Inferior parietal cortex (tissue), 1 donor: ENCODE measurements around the gene CLMP.

Source experiments
- DNase-seq: peaks from one replicate; pipeline ENCODE4 v3.0.0-alpha.2; 2016; ENCODE audit errors: extremely low spot score

The CLMP gene

GRCh38 chr11:123188508-123189165 is 6.4 kb downstream of the CLMP start:
- peak; percentile 57 for DNase-seq

DNA sequence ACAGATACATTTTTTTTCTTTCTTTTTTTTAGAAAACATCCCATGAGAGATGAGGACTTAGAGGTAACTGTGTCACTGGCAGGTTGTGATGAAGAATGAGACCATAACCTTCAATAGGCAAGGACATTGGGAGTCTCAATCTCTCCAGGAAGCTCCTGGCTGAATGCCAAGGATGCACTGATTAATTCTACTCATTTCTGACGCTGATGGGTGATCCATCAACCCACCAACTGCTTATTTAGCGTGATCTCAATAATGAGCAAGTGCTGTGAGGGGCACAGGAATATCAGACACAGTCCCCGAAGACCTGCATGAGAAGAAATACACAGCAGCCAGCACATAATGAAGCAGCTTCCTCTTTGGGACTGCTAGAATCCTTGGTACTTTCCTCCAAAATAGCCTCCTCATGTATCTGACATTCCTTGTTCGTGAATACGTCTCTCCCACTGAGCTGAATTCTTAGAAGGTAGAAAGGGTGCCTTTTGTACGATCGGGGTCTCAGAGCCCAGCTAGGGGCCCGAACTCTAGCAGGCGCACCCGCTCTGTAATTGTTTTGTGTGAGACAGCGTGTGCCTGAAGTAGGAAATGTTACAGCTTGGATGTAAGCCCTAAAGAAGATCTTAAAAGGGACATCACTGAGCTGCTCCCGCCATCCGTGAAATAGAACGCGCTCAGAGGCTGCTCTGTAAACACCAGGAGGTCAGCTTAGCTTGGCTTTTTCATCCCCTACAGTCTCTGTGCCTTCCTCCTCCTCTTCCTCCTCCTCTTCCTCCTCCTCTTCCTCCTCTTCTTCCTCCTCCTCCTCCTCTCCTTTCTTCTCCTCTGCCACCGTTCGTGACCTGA is 7.2 kb downstream of the CLMP start:
- no peak for DNase-seq

- DNase-seq: no peak
Observed at GRCh38 chr11:123187248-123187647, 7.8 kb downstream of the CLMP start.

GRCh38 chr11:123186286-123186685 is 8.8 kb downstream of the CLMP start:
- DNase-seq: no peak

DNA sequence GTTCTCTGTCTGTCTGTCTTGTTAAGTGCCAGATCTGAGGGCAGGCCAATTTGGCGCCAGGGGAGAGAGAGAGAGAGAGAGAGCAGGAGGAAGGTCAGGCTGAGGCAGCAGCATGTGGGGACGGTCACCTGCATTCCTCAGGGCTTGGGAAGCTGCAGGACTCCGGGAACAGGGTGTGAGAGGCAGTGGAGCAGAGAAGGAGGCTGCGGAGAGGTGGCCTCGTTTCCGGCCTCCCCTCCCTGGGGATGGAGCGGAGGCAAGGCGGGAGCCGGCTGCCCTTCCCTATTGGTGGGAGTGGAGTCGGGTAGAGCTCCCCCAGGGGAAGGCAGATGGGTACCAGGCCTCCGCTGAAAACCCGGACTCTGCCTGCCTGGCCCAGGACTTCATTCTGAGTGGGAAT is 9.7 kb downstream of the CLMP start:
- no peak for DNase-seq

DNA sequence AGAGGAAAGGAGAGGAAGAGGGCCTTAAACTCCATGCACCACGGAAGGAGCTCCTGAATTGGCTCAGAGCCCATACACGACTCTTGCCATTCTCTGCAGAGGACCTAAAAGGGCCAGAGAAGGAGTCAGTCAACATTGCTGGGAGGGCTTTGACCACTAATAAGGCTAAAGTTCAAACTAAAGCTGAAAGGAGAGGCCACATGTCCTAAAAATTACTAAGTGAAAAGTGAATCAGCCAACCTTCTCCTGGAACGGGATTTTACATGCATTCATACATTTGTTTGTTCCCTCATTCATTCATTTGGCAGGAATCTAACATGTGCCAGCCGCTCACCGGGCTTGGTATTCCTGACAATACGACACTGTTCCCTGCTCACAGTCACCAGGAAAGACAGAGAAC is 10.5 kb downstream of the CLMP start:
- no peak for DNase-seq

DNA sequence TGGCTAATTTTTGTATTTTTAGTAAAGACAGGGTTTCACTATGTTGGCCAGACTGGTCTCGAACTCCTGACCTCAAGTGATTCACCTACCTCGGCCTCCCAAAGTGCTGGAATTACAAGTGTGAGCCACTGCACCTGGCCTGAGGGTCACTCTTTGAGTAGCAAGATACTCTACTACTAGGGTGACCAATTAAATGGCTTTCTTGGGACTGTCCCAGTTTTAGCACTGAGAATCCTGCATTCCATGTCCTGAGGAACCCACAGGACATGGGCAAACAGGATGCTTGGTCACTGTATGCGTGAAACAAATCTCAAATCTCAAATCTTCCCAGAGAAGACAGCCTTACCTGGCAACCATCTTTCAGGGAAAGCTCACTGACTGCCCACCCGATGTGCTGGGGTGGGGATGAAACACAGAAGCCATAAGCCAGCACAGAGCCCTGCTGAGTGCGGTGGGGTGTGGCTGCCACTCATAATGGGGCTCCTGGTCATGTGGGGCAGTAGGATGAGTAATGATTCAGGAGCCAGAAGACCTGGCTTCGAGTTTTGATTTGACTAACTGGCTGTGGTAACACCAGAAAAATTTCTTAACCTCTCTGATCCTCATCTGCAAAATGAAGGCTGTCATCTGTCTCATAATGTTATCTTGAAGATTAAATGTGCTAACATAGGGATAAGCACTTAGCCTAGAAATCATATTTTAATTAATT is 11.5 kb downstream of the CLMP start:
- DNase-seq: no peak

- DNase-seq: no peak
Observed at GRCh38 chr11:123181767-123182500, 13.1 kb downstream of the CLMP start.

GRCh38 chr11:123181075-123181474 is 14.0 kb downstream of the CLMP start:
- no peak for DNase-seq

DNA sequence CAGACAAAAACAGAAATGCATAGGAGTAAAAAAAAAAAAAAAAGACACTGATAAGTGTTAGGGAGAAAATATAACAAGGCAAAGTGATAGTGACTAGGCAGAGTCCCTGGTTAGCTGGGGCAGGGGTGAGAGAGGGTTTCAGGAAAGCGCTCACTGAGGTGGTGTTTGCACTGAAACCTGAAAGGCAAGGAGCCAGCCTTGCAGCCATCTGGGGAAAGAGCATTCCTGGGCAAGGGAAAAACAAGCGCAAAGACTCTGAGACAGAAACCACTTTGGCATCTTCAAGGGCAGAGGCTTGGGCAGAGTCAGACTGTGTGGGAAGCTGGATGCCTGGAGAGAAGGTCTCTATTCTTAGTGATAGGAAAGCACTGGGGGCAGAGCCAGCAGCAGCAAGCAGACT is 14.5 kb downstream of the CLMP start:
- DNase-seq: no peak

DNA sequence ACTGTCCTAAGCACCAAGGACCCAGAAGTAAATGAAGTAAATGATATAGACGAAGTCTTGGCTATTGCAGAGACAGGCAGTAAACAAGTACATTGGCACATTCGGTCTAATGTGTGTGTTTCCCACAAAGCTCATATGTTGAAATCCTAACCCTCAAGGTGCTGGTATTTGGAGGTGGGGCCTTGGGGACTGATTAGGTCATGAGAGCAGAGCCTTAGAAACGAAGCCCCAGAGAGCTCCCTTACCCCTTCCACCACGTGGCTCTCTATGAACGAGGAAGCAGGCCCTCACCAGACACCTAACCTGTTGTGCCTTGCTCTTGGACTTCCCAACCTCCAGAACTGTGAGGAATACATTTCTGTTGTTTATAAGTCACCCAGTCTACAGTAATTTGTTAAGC is 14.9 kb downstream of the CLMP start:
- no peak for DNase-seq

DNA sequence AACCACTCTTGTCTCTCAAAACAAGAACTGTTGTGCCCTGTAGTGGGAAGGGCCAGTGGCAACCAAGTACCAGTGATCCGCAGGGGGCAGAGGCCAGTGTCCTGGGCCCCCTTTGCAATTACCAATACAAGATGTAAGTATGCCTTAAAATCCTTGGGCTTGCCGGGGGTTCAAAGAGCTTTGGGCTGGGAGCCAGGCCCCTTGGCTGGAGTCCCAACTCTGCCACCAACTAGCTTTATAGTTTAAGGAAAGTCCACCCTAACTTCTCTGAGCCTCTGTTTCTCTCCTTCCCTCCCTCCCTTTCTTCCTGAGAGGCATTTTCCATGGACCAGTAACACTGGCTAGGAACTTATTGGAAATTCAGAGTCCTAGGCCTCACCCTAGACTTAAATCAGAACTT is 15.5 kb downstream of the CLMP start:
- no peak for DNase-seq

- DNase-seq: no peak
Observed at GRCh38 chr11:123178186-123178585, 16.9 kb downstream of the CLMP start.

DNA sequence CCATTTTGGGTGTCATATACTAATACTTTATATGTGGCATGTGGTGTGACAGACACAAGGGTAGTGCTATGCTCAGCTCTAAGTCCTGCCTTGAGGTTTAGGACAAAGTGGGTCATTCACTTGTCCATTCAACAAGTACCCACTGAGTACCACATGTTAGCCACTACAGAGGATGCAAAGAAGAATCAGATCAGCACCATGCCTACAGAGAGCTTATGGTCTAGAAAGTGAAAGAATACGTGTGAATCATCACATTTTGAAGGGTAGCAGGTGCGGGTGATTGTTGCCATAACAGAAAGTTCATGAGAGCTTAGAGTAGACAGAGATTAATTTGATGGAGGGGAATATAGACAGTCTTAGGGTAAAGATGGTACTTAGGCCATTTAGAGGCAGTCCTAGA is 18.3 kb downstream of the CLMP start:
- DNase-seq: no peak

DNA sequence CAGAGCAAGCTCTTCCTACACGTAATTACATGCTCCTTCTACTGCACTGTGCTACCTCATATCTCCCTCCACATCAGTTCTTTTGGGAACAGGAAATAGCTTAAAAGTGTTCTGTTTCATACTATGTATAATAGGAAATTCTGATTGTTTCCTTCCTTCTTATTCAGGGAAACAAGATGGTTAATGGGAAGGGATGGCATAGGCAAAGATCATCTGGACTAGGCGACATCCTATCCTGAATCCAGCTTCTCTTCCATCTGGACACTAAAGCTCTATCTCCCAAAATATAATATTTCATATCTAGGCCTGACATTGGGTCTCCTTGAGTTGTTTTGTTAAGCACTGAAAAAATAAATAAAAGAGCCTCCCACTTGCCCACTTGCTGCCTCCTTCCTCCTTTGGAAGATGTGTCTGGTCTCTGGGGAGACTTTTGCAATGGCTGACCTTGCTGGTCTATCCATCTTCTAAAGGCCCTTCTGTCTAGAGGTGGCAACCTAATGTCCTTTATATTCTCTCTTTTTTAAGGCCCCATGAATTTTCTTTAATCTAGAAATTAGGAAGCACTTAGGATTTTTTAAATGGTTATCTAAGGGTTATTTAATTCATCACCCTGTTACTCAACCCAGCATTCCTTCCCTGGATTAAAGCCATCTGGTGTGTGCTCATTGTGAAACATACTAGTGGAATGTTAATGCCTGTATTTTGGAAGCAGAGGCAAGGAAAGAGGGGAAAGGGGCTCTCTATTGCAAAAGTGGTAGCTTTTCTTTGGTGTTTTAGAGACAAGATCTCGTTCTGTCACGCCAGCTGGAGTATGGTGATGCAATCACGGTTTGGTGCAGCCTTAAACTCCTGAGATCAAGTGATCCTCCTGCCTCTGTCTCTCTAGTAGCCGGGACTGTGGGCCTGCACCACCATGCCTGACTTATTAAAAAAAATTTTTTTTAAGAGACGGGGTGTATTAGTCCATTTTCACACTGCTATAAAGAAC is 20.6 kb downstream of the CLMP start:
- DNase-seq: no peak

GRCh38 chr11:123173856-123174186 is 21.2 kb downstream of the CLMP start:
- DNase-seq: no peak

GRCh38 chr11:123173040-123173855 is 21.8 kb downstream of the CLMP start:
- DNase-seq: no peak

DNA sequence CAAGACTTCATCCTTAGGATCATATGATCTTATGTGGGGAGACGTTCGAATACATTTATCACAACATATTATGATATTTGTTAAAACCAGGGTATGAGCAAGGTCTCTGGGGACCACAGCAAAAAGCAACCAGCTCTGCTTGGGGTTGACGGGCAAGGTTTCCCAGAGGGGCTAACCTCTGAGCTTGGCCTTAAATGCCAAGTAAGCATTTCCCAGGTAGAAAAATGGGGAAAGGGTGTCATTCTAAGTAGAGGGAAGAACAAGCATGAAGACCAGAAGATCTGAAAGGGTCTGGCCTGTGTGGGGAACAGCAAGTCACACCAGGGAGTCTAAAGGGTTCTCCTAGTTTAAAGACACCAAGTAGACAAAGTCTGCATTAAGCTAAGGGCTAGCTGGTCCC is 24.1 kb downstream of the CLMP start:
- no peak for DNase-seq

GRCh38 chr11:123169821-123170220 is 25.2 kb downstream of the CLMP start:
- no peak for DNase-seq

DNA sequence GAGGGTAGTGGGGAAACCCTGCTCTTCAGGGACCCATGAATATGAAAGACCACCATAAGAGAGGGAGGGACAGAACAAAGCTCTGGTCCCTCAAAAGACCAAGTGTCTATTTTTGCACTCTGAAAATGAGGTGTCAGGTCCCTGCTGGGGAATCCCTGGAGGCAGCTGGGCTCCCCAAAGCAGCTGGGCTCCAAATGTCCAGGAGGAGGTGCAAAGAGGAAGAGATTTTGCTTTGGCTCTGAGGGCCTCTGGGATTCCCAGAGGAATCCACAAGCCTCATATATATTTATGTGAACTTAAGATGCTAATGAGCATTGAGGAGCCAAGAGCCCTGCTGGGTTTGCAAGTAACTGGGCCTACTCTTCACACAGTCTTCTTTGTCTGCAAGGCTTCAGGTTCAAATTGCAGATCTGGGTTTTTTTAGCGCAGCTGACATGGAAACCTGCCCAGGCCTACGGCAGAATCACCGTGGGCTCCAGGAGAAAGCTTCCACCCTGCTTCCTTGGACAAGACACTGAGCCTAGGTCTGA is 26.0 kb downstream of the CLMP start:
- no peak for DNase-seq
